Dermis blood vessel endothelial cell (primary cell): Measurements from ENCODE around the gene BMPR2. TPM values are rescaled to one million over a fixed set of nuclear protein-coding genes. Genes with fewer than 3 reads are reported as not detected.

Source experiments
- DNase-seq: peaks from one replicate; pipeline ENCODE4 v3.0.0; 2010
- total RNA-seq: library from RNA; depleted of rRNA; stranded (reverse); fragments of >200 nt; gene quantifications from 2 replicates; pipeline ENCODE4 v1.2.3, GENCODE V29; 2014

The BMPR2 gene
- total RNA-seq, 1 donor from 2014 or later = 50.9 TPM

DNA sequence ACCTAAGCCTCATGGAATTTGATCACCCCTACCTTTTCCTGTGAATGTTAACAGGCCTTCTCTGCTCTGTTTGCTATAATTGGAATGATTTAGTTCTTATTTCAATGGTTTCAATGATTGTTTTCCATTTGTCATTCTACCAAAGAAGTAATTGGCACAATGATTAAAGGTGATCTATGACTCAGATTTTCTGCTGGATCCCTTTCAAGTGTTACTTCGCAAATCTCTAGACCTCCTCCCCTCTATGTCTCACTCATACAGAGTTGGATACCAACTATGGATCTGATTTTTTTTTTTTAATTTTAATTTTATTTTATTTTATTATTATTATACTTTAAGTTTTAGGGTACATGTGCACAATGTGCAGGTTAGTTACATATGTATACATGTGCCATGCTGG is 229.0 kb downstream of the BMPR2 start:
- no peak for DNase-seq

- no peak for DNase-seq
These were observed 232.2 kb downstream of the BMPR2 start for GRCh38 chr2:202608142-202608852.

DNA sequence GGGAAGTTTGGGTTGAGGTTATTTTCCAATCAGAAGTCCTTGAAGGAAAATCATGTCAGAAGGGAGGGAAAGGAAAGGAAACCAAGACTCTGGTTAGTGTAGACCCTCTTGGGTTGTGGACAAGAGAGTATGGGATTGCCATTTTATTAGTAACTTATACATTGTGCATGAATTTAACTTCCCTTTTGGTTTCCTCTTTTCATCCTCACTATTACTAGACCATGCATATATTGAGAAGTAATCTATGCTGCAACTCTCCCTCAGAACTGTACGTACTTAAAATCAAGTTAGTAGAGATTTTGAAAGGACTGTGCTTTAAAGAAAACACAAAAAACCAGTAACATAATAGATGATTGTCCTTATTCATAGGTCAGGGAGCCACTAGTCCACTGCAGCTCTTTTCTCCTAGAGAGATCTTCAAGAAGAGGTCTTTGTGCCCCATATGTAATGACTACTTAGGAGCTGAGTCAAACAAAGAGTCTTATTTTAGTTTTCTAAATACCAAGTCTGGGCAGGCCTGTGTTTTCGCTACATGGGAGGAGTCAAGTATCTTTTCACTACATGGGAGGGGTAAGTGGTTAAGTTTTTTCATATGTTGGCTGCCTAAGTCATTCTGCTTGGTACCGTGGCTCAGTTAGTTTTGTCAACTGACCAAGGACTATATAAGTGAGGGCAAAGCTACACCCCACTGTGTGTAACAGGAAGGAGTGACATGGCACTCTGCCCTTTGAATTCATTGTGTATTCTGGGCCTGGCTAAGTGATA is 233.4 kb downstream of the BMPR2 start:
- no peak for DNase-seq

- no peak for DNase-seq
These were observed 234.3 kb downstream of the BMPR2 start for GRCh38 chr2:202610380-202610779.

- DNase-seq = no peak
These were observed 236.0 kb downstream of the BMPR2 start for GRCh38 chr2:202612145-202612544.

DNA sequence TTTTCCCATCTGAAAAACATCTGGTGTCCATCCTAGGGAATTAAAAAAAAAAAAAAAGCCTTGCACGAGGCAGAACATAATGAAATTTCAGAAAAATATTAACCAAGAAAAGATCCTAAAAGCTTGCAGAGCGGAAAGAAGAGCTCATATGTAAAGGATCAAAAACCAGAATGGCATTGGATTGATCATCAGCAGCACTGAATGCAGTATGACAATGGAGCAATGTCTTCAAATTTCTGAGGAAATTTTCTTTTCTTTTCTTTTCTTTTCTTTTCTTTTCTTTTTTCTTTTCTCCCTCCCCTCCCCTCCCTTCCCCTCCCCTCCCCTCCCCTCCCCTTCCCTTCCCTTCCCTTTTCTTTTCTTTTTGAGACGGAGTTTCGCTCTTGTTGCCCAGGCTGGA is 237.4 kb downstream of the BMPR2 start:
- no peak for DNase-seq

Other genes with a start within 250 kb of the BMPR2 start
- gene SUMO1, start 137.7 kb upstream of the BMPR2 start, total RNA-seq = 123 and 132 TPM in 2 replicates
- gene NOP58, start 110.6 kb upstream of the BMPR2 start, total RNA-seq = 55.1 and 61.6 TPM in 2 replicates